D721Med (cell line): ENCODE data around the gene UGT2B28.
"Not testable (repeated sequence)": the region's sequence is repeated elsewhere in the genome, so short reads cannot be mapped to it uniquely, and the experiment has no call there.

Experiments used
- DNase-seq: peaks from one replicate; pipeline ENCODE4 v3.0.0; 2011; ENCODE audit warnings: low spot score; ENCODE audit not compliant: insufficient read length
- FAIRE-seq: peaks from 2 replicates; lab custom pipeline; 2011; peaks lifted over from hg19 to GRCh38; lab: Jason Lieb, UNC
- CTCF ChIP-seq: IDR thresholded peaks from 2 replicates; pipeline ENCODE4 v1.5.1; 2012; ENCODE audit warnings: mild to moderate bottlenecking, control low read depth; ENCODE audit not compliant: insufficient read depth; ENCODE audit errors: missing control alignments

UGT2B28 gene

GRCh38 chr4:69317669-69318298 lies 37.5 kb downstream of the UGT2B28 start:
- not testable (repeated sequence) for DNase-seq

GRCh38 chr4:69321153-69321729 lies 41.0 kb downstream of the UGT2B28 start:
- FAIRE-seq, result no peak
- no peak for TF ChIP-seq CTCF
- no peak for DNase-seq

More at GRCh38 chr4:69317669-69318298, 37.5 kb downstream of the UGT2B28 start:
- TF ChIP-seq CTCF, result peak; percentile 36
- not testable (repeated sequence) for FAIRE-seq

- DNase-seq (no peak), FAIRE-seq (no peak)
- TF ChIP-seq CTCF, result no peak
These were observed 41.8 kb downstream of the UGT2B28 start for GRCh38 chr4:69322055-69322454.

GRCh38 chr4:69323284-69323683 lies 43.0 kb downstream of the UGT2B28 start:
- DNase-seq (no peak), FAIRE-seq (no peak)
- no peak for TF ChIP-seq CTCF

GRCh38 chr4:69330345-69331047 lies 50.2 kb downstream of the UGT2B28 start:
- DNase-seq (no peak), FAIRE-seq (peak; percentile 21)
- no peak for TF ChIP-seq CTCF

- not testable (repeated sequence) for FAIRE-seq, DNase-seq
These were observed 51.0 kb downstream of the UGT2B28 start for GRCh38 chr4:69331304-69331703.

GRCh38 chr4:69335485-69335884 lies 55.2 kb downstream of the UGT2B28 start:
- not testable (repeated sequence) for FAIRE-seq, DNase-seq

- DNase-seq, FAIRE-seq: not testable (repeated sequence)
These were observed 62.8 kb downstream of the UGT2B28 start for GRCh38 chr4:69343114-69343513.

- DNase-seq, FAIRE-seq: not testable (repeated sequence)
These were observed 63.5 kb downstream of the UGT2B28 start for GRCh38 chr4:69343558-69344420.
